DMS79 treated with DMSO at 0.1 percent for 48 hours (cell line): ENCODE data around the gene NUP37.
"Not testable (repeated sequence)": the region's sequence is repeated elsewhere in the genome, so short reads cannot be mapped to it uniquely, and the experiment has no call there.

Experiments
- DNase-seq: peaks from one replicate; lab custom pipeline; 2025; lab: John Stamatoyannopoulos, UW

The NUP37 gene

DNA sequence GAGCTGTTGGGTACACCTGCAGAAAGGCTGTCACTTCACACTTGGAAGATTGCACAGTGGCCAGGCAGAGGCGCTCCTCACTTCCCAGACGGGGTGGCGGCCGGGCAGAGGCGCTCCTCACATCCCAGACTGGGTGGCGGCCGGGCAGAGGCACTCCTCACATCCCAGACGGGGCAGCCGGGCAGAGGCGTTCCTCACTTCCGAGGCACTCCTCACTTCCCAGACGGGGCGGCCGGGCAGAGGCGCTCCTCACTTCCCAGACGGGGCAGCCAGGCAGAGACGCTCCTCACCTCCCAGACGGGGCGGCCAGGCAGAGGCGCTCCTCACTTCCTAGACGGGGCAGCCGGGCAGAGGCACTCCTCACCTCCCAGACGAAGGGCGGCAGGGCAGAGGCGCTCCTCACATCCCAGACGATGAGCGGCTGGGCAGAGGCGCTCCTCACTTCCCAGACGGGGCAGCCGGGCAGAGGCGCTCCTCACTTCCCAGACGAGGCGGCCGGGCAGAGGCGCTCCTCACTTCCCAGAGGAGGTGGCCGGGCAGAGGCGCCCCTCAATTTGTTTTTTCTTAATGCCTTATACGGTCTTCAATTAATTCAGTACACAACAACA, 30.6 kb downstream of the NUP37 start:
- DNase-seq: not testable (repeated sequence)

DNA sequence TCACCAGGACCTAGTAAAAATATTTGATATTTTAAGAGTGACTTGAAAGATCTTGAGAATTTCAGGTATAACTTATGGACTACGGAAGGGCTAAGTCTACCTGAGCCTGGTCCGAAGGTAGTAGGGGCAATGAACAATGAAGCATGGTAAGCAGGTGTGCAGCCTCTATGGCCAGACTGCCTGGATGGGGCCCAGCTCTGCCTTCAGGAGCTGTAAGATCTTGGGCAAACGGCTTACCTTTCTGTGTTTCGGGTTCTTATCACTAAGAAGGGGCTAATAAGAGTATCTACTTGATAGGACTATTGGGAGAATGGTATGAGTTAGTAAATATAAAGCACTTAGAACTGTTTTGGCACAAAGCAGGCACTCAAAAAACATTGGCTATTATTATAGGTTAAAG, 39.1 kb downstream of the NUP37 start:
- DNase-seq: no peak

DNA sequence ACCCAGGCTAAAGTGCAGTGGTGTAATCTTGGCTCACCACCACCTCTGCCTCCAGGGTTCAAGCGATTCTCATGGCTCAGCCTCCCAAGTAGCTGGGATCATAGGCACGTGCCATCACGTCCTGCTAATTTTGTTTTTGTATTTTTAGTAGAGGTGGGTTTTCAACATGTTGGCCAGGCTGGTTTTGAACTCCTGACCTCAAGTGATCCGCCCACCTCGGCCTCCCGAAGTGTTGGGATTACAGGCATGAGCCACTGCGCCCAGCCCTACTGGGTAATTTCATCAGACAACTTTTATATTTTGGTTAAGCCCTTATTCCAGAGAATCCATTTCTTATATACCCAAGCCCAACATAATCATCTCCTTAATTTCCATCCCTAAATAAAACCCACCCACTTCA, 47.8 kb downstream of the NUP37 start:
- DNase-seq: not testable (repeated sequence)

DNA sequence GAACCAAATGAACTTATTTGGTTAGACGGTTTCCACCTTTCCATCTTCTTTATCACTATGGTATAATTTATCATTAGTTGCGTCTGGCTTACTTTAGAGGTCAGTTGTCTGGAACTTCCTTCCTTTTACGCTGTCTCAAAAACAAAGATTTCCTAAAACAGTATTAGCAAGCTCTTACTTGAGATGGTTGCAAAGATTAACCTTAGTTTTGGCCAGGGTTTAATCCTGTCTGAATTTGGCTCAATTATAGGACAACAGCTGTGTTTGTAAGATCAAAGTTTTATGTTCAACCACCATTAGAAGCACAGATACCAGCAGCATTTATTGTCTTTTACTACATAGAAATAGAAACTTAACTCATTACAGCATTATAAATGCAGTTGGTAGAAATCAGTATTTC, 50.2 kb downstream of the NUP37 start:
- DNase-seq: no peak

DNA sequence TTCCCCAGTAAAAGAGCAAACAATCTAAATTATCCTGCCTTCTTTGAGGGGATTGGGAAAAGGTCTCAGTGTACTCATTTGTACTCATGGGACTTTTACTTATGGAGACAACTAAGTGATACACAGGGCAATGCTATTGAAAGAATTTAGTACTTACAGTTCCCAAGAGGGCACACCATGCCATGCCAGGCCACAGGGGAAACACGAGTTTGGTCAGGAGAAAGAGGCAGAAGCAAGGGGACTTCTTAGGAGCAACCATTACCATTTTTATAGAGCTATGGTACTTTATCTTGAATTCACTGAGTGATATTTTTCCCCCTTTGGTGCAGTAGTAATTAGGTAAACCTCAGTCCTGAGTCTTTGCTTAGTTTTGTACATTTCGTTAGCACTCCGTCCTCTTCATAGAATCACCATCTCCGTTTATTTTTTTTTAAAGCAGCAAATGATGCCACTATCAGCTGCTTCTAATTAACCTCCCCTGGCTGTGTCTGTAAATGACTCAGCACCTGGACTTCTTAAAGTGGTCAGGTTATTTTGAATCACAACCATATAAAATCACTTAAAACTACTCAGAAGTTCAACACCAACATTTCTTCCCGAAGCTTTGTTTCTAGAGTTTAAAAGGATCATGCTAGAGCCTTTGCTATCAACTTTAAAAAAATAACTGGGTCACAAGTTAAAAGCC, 52.2 kb downstream of the NUP37 start:
- DNase-seq: no peak

DNA sequence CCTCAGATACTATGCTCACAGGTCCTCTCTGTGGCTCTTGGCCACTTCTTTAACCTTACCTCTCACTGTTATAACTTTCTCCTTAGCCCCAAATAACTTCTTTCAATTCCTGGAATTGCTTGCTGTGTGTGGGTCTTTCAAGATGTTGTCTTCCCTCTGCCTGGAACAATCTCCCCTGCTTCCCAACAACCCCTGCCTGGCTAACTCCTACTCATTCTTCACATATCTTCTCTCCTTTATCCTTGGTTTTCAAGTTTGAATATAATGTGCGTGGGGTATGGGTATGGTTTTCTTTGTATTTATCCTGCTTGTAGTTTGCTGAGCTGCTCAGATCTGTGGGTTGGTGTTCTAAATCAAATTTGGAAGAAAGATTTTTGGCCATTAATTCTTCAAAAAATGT, 55.4 kb downstream of the NUP37 start:
- no peak for DNase-seq

DNA sequence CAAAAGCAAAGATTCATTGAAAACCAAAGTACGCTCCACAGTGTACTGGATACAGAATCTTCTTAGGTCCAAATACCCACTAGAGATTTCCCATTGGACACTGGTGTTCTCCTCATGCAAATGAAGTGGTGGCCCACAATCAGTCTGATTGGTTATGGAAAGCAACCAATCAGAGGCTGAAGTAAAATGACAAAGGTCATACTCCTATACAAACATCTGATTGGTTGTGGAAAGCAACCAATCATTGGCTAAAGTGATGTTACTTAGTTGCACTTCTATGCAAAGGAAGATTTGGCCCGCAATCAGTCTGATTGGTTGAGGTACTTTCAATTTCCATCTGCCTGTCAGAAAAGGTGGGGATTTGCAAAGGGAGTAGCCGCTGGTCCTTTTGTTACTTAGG, 56.8 kb downstream of the NUP37 start:
- DNase-seq: no peak

DNA sequence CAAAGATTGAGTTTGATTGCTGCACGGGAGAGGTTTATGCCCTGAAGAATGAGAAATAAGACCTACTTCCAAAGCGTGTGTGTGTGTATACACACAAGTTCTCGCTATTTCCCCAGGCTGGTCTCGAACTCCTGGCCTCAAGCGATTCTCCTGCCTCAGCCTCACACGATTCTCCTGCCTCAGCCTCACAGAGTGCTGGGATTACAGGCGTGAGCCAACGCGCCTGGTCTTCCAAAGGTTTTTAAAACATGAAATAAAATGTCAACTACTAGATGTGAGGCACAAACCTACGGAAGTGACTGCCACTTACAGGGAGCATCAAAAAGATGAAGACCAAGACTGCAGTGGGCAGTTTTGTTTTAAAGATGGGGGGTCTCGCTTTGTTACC, 57.5 kb downstream of the NUP37 start:
- no peak for DNase-seq

DNA sequence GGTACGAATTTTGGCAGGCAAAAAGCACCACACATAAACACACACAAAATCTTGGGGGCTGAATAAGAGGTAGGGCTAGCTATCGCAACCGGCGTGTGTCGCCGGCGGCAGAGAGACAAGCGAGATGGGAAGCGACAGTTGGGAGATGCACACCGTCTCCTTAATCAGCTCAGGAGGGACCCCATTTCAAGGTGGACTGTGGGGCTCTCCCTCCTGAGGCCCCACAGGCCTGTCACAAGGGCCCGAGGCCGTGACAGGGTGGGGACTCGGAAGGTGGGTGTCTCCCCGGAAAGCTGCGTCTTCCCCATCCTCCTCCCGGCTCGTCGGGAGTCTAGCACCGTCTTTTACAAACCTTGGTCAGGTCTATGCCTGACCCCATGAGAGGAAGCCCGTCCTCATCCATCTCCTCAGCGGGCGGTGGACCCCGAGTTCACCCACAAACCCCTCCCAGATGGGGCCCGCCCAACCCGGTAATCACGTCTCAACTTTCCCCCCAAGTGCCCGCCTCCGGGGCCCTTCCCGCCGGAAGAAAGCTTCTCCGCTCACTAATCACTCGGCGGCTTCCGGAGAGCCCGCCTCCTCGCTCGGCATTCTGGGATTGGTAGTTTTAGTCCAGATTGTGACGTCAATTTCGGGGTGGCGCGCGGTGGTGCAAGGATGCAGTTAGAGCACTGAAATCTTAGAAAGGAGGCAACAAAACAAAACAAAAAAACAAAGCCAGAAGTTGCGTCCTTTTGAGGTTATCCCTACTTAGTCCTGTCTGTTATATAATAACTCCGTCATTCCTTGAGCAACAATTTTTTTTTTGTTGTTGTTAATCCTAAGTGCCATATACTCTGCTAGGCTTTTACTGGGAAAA, 58.1 kb downstream of the NUP37 start, which contains the start of gene WASHC3:
Gene WASHC3 (minus strand): TSS at position 432 of the 859 bp plus-strand sequence. CDS start 29 bp downstream, at position 403.
- peak; percentile 94 for DNase-seq

DNA sequence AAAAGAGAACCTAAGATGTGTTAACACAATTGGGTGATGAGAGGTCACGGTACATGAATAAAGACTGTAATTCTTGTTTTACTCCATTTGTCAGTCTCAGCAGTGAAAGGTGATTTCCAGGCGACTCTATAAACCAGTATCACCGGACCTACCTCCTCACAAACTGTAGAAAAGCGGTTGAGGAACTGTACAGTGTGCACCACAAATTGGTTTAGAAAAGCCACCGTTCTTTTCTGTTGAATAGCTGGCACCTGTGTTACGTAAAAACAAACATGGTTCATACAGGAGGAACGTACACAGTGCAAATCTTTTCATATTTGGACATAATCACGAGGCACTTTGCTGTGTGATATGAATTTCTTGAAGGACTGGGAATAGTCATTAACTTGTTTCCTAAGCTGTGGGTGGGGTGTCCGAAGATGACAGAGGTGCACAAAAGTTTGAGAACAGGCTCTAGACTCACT, 58.8 kb downstream of the NUP37 start:
- peak; percentile 26 for DNase-seq

DNA sequence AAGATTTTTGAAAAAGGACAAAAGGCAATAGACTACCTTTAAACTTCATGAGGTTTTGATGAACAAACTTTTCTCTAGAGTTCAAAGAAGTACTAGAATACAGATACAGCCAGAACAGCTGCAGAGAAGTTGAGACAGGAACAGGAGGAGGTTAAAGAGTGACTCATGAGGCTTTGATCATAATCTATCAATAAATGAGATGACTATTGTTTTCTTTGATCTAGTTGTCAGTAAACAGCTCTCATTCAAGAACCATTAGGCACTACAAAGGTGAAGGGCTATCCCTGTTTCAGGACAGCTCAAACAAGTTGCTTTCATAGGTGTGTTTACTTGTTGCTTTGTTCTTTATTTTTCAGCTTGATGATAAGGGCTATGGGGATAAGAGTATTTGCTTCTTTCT, 60.6 kb downstream of the NUP37 start:
- DNase-seq: no peak

DNA sequence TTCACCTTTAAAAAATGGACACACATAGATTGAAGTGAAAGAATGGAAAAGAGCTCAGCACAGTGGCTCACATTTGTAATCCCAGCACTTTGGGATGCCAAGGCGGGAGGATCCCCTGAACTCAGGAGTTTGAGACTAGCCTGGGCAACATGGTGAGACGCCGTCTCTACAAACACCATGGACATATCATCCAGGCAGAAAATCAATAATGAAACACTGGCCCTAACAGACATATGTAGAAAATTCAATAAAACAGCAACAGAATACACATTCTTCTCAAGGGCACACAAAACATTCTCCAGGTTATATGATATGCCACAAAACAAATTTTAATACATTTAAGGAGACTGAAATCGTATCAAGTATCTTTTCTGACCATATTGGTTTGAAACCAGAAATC, 65.6 kb downstream of the NUP37 start:
- DNase-seq: no peak

DNA sequence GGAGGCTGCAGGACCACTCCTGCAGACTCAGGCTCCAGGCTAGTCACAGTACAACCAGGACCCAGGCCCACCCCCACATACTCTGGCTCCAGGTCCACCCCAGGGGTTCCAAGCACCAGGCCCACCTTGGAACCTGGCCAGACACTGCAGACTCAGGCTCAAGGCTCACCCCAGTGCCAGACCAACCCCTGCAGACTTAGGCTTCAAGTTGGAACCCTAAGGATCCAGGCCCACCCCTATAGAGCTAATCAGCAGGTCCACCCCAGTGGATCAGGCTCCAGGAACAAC, 66.9 kb downstream of the NUP37 start:
- no peak for DNase-seq

DNA sequence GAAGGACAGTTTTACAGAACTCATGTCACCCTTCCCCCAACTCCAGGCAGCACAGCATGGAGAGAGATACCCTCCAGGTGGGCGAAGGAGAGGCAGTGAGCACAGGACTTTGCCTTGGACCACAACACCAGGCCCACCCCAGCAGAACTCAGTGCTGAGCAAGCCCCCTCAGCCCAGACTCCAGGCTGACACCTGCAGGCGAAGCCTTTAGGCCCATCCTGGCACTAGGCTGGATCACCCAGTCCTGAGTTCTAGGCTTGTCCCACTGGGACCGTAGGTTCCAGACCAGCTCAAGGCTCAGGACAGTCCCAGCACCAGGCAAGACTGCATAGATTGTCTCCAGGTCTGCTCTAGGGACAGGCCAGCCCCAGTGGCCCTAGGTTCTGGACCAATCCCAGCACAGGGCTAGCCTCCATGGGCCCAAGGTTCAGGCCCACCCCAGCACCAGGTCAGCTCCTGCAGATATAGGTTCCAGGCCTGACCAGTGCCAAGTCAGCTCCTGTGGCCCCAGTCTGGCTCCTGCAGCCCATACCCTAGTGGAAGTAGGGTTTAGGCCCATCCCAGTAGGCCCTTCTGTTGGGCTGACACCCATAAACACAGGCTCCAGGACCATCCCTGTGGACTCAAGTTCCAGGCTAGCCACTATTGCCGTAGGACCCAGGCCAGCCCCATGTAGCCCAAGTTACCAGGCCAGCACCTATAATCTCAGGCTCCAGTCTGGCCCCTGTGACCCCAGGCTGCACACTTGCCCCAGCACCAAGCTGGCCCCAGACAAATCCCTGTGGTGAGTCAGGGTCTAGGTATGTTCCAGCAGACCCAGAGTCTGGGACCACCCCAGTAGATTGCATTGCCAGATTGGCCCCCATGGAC, 67.5 kb downstream of the NUP37 start:
- no peak for DNase-seq

DNA sequence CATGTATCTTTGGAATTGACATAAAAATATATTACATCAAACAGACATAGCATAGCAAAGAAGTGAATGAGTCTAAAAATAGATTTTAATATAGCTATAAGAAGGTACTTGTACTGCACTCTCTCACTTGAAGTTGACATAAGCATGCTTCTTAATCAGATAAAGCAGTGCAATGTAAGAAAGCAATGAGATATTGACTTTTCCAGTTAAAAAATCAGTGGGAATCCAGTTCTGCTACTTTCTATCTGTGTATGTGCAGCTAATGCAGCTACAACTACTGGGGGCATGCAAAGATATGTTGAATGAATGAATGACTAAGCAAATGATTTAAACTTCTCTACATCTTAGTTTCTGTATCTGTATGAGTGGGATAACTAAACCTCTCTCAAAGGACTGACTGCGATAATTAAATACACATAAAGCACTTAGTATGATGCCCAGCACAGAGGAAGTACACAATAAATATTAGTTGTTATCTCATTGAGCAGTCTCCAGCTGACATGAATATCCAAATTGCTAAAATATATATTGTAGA, 68.4 kb downstream of the NUP37 start:
- no peak for DNase-seq

DNA sequence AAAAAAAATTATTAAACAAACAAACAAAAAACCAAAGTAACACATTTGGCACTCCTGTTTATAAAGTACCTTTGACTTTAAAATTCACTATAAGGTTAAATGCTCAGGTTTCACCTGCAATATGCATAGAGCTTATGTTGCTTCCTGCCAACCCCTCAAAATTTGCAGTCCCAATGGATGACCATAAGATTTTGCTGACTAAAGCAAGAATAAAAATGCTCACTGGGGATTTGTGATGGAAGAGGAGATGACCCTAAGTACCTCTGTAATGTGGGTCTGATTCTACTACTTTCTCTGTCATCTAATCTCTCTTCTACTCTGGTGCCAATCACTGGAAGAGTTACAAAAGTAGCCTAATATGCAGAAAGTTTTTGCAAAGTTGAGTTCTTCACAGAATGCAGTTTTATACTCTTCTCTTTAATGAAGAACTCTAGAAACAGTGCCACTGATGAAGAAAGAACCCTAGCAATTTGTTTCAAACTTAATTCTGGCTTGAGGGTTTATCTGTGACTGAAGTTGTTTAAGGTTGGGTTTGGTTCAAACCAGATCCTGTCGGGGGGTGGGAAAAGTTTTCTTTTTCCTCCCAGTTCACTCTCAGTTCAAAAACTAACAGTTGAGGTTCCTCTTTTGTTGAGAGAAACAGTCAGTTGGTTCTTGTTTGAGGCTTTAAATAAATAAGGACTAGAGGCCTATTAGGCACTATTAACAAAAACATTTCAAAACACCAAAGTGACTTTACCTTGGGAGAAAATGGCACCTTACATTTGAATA, 69.1 kb downstream of the NUP37 start:
- no peak for DNase-seq

DNA sequence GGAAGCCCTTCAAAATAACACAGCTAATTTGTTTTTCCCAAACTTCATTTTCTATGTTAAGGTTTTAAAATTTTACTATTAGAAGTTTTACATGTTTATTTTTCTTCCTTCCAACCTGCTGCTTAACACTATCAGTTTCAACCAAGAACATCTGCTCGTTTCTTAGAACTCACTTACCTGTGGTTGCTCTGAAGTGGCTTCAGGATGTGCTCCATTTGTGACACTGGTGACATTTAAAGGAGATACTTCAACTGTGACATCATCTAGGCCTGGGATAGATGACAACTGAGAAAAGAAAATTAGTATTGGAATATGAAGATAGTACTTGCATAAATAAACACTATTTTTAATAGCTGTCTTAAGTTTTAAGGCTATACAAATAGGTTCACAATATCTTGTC, 76.0 kb downstream of the NUP37 start:
- DNase-seq: peak; percentile 6

DNA sequence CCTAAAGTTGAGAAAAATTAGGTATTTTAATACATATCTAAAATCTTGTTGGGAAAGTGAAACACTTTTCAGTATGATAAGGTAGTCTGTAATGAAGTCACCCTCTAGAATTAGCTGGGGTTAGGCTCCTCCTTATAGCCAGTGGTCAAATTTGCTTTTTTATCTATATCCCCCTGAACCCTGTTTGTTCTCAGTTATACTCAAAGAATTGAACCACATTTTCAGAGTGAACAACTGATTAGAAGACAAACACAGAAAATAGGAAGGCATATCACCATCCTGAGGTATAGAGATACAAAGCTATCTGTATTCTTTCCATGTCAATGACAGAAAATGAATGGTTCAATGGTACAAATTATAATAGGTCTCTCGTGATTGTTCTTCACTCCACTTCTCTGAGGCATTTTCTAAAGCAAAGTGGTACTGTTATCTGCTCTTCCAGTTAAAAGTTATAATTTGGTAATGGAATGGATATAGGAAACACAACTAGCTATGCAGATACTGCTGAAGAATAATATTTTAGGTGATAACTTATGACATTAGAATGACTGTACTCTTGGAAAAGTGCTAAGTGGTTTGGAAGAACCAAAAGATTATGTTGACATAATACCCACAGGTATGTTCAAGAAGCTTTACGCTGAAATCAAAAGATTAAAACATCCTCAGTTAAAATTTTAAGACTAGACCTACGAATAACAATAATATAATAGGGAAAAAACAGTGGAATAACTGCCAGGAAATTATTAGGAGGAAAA, 85.7 kb downstream of the NUP37 start:
- no peak for DNase-seq

DNA sequence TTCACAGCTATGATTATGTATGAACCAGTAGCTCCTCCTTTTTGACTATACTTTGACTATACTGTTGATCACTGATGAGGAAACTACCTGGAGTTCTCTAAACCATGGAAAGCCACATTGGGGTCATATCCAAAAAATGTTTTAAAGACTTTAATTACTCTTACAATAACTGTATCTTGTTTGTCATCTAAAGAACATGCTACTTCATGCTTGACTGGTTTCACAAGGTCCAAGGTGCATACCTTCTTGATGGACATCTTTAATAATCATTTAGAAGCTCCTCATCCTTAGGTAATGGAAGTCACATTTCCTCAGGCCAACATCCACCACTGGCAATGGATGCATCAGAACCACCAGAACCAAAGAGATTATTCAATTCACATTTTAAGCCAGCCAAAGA, 88.1 kb downstream of the NUP37 start:
- DNase-seq: no peak

DNA sequence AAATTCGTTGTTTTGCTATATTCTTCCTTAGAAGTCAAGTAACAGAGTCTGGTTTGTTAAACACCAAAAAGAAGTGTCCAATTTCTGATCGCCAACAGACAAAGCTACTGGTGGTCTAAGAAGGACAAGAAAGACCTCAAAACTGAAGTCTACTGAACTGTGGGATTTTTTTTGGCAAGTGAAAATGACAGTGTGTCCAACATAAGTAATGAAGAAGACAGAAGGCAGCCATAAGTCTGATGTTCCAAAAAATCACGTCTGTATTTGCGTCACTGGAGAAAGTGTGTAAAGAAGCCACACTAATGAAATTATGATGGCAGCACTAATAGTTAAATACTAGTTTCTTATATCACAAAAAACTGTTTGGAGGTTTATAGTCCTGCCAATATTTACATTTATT, 90.8 kb downstream of the NUP37 start:
- no peak for DNase-seq
